GM19372 (cell line): Measurements from ENCODE around the gene TTBK1.

Experiments
- ATAC-seq: cut with Tn5 transposase; IDR thresholded peaks from one replicate; pipeline ENCODE4 v1.9.1; 2021; ENCODE audit warnings: mild to moderate bottlenecking, low read depth, moderate library complexity; ENCODE audit not compliant: unreplicated experiment

TTBK1 gene

DNA sequence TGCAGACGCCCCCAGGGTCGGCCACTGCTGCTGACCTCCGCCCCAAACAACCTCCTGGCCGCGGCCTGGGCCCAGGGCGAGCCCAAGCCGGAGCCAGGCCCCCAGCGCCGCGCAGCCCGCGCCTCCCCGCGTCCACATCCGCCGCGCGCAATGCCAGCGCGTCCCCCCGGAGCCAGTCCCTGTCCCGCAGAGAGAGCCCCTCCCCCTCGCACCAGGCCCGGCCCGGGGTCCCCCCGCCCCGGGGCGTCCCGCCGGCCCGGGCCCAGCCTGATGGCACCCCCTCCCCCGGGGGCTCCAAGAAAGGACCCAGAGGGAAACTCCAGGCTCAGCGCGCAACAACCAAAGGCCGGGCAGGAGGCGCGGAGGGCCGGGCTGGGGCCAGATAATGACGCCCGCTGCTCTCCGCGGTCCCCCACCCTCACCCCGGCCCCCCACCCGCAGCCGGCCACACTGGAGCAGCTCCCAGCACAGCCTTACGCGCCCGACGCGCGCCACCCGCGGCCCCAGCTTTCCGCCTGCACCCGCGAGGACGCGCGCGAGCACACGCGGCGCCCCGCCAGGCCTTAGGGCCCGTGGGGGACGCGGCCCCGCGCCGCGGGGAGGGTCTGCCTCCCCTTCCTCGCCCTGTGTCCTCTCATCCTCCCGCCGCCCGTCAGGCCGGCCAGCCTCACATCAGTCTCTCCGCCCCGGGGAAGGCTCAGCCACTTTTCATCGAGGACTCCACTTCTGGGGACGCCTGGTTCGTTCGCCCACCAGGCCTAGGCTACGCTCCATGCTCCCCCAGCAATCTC is 41.9 kb downstream of the TTBK1 start:
- ATAC-seq = no peak

GRCh38 chr6:43285832-43286231 is 42.6 kb downstream of the TTBK1 start:
- no peak for ATAC-seq

GRCh38 chr6:43286456-43286979 is 43.2 kb downstream of the TTBK1 start:
- no peak for ATAC-seq

GRCh38 chr6:43286980-43287716 is 43.9 kb downstream of the TTBK1 start:
- ATAC-seq = no peak

DNA sequence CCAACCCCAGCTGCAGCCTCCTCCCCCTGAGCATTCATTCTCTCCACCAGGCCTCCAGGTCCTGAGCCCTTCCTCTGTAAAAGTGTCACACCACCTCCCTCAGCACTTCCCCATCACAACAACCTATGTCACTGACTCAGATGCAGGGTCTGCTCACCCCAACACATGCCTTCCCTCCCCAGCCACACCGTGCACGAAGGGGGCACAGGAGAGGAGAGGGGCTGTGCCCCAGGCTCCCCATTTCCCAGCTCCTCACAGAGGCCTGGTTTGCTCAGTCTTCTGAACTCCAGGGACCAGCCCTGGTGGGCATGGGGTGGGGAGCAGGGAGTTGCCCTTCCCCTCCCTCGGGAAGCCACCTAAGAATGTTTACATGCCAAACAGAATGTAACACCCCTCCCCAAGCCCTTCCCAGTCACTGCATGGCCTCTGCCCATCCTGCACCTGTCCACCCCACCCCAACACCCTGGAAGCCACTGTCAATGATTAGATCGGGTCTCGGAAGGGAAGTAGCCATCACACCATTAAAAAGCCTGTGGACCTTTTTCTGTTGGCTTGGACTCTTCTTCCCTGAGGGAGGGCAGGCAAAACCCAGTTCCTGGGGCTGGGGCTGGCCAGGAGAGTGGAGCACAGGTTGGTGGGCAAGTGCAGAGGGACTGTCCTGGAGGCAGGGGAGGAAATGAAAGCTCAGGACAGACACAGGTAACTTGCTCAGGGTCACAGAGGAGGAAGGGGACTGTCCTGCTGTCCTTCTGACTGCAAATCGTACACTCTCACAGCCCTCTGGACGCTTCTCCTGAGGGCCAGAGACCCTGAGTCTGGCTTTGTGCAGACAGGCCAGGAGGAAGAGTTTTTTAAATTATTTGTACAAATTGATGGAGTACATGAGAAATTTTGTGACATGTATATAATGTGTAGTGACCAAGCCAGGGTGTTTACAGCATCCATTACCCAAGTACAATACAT is 44.7 kb downstream of the TTBK1 start:
- no peak for ATAC-seq

DNA sequence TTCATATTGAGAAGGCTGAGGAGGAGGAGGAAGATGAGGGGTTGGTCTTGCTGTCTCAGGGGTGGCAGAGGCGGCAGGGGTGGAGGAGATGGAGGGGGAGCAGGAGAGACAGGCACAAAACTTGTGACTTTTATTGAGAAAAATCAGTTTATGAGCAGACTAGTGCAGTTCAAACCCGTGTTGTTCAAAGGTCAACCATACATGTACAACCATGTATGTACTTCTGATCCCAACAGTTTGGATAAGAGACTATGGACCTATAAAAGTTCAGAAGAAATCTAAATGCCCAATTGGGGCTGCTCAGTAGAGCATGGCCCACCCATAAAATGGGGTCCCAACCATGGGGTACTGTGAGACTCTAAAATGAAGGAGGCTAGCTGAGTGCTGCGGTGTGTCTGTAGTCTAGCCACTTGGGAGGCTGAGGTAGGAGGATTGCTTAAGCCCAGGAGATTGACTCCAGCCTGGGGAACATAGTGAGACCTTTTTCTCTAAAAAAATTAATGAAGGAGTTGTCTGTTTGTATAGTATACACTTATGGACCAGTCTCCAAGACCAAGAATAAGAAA is 47.1 kb downstream of the TTBK1 start:
- ATAC-seq = no peak

- no peak for ATAC-seq
Measured at GRCh38 chr6:43290905-43291355, 47.6 kb downstream of the TTBK1 start.

- ATAC-seq = no peak
Measured at GRCh38 chr6:43291708-43292107, 48.4 kb downstream of the TTBK1 start.

GRCh38 chr6:43292341-43292740 is 49.1 kb downstream of the TTBK1 start:
- no peak for ATAC-seq

DNA sequence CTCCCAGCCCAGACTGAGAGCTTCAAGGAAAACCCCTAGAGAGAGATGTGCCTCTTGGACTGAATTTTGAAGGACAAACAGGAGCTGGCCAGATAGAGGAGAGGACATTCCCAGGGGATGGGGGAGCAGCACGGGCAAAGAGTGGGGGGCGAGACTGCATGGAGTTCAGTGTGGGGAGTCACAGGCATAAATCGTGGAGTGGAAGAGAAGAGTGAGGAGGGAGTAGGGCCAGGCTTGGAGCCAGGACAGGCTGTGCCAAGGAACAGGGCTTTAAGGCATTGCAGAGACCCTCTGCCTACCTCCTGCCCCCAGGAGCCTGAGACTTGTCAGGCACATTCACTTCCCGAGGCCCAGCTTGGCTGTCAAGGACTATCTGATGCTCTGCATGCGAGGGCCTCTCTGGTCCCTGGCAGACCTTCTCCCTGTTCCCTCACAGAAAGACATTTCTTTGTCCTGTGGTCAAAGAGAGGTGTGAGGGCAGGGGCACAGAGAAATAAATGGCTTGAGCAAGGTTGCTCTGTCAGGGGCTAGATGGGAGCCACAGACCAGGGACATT is 49.6 kb downstream of the TTBK1 start:
- ATAC-seq = no peak

- ATAC-seq = no peak
Measured at GRCh38 chr6:43293698-43294097, 50.4 kb downstream of the TTBK1 start.

- ATAC-seq = no peak
Measured at GRCh38 chr6:43294536-43294935, 51.3 kb downstream of the TTBK1 start.

- ATAC-seq = no peak
Measured at GRCh38 chr6:43295456-43295855, 52.2 kb downstream of the TTBK1 start.

DNA sequence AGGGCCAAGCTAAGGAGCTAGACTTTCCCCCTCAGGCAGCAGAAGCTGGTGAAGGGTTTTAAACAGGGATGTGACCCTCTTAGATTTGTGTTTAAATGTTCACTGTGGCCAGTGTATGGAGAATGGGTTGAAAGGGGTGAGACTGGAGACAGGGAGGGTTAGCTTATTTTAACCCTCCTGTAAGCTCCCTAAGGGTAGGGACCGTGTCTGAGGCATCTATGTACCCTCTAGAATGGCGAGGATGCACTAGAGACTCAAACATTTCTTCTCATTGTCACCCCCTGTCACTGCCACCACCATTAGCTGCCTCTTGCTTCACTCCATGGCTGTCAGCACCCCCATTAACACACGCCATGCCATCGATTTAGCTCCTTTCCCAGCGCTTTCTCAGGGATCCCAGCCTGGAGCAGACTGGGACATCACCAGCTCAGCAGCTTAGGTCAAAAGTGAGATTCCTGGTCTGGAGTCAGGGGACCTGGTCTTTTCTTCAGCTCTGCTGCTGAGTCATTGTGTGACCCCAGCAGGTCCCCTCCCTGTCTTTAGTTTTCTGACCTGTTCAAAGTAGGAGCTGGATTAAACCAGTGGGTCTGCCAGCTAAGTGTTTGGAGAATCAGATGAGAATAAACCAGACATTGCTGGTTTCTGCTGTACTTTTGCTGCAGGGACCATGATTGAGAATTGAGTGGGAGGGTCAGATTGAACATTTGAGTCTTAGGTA is 53.7 kb downstream of the TTBK1 start:
- ATAC-seq = no peak

- no peak for ATAC-seq
Measured at GRCh38 chr6:43297644-43298564, 54.6 kb downstream of the TTBK1 start, which contains the start of gene SLC22A7. SLC22A7 (plus strand) TSS chr6:43298260; CDS start chr6:43298359, 99 bp downstream.

GRCh38 chr6:43298565-43299337 is 55.5 kb downstream of the TTBK1 start:
- ATAC-seq = no peak
